Calu3 (cell line): ENCODE results near the gene COL8A1. TPM values are rescaled to one million over a fixed set of nuclear protein-coding genes. Genes with fewer than 3 reads are reported as not detected.

Source experiments
- BruUV-seq: library from RNA; stranded (reverse); fragments of 400-500 nt; replicated peaks from 2 replicates; lab custom pipeline; 2021; lab: Mats Ljungman, UMichigan
- CTCF ChIA-PET: fragments of 300-600 bp; sonication (Branson Sonifier 250); formaldehyde crosslinking; loops from one replicate; lab custom pipeline; 2022; ENCODE audit warnings: antibody characterized with exemption; lab: Charles Lee
- DNase-seq: peaks from one replicate; pipeline ENCODE4 v3.0.0; 2022
- H3K27ac Mint-ChIP-seq: one replicate; pipeline ENCODE4 v1.8.0; 2022; ENCODE audit warnings: mixed read lengths; ENCODE audit not compliant: unreplicated experiment
- H3K27me3 Mint-ChIP-seq: one replicate; pipeline ENCODE4 v1.8.0; 2022; ENCODE audit warnings: mixed read lengths; ENCODE audit not compliant: unreplicated experiment
- H3K36me3 Mint-ChIP-seq: one replicate; pipeline ENCODE4 v1.8.0; 2022; ENCODE audit warnings: mild to moderate bottlenecking, moderate library complexity, mixed read lengths; ENCODE audit not compliant: insufficient read depth, unreplicated experiment
- H3K4me1 Mint-ChIP-seq: one replicate; pipeline ENCODE4 v1.8.0; 2022; ENCODE audit warnings: mild to moderate bottlenecking, low read depth, mixed read lengths; ENCODE audit not compliant: unreplicated experiment
- H3K4me3 Mint-ChIP-seq: one replicate; pipeline ENCODE4 v1.8.0; 2022; ENCODE audit warnings: mild to moderate bottlenecking, low read depth, moderate library complexity, mixed read lengths; ENCODE audit not compliant: unreplicated experiment
- H3K9me3 Mint-ChIP-seq: one replicate; pipeline ENCODE4 v1.8.0; 2022; ENCODE audit warnings: low read depth, mixed read lengths; ENCODE audit not compliant: unreplicated experiment
- intact Hi-C: fragments of 100-400 bp; cut with micrococcal nuclease; formaldehyde crosslinking; loops from one replicate; pipeline ENCODE4 v1.10.0; 2022; ENCODE audit not compliant: unreplicated experiment
- total RNA-seq: library from RNA; stranded (reverse); gene quantifications from 2 replicates; pipeline ENCODE4 v1.2.3, GENCODE V29; 2022
- TF ChIP-seq, protein P1 (sequence below): fragments of 200-600 bp; IDR thresholded peaks from one replicate; pipeline ENCODE4 v1.8.0; 2022; ENCODE audit warnings: antibody characterized with exemption; ENCODE audit not compliant: unreplicated experiment

COL8A1 gene
- total RNA-seq, 1 experiment from 2014 or later, result 0.71 TPM

DNA sequence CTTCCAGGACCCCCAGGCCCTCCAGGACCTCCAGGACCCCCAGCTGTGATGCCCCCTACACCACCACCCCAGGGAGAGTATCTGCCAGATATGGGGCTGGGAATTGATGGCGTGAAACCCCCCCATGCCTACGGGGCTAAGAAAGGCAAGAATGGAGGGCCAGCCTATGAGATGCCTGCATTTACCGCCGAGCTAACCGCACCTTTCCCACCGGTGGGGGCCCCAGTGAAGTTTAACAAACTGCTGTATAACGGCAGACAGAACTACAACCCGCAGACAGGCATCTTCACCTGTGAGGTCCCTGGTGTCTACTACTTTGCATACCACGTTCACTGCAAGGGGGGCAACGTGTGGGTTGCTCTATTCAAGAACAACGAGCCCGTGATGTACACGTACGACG is 157.2 kb downstream of the COL8A1 start:
- Mint-ChIP-seq H3K27me3 (no peaks in the 10 kb centered on the region), H3K9me3 (no peaks in the 10 kb centered on the region), H3K36me3 (no peaks in the 10 kb centered on the region), H3K4me1 (no peaks in the 10 kb centered on the region), H3K27ac (no peak overlapping the region), H3K4me3 (no peak overlapping the region)
- CTCF ChIA-PET, result no interaction called here
- intact Hi-C loops, result no loop called here
- BruUV-seq, result no TSS peak
- TF ChIP-seq, protein P1, sequence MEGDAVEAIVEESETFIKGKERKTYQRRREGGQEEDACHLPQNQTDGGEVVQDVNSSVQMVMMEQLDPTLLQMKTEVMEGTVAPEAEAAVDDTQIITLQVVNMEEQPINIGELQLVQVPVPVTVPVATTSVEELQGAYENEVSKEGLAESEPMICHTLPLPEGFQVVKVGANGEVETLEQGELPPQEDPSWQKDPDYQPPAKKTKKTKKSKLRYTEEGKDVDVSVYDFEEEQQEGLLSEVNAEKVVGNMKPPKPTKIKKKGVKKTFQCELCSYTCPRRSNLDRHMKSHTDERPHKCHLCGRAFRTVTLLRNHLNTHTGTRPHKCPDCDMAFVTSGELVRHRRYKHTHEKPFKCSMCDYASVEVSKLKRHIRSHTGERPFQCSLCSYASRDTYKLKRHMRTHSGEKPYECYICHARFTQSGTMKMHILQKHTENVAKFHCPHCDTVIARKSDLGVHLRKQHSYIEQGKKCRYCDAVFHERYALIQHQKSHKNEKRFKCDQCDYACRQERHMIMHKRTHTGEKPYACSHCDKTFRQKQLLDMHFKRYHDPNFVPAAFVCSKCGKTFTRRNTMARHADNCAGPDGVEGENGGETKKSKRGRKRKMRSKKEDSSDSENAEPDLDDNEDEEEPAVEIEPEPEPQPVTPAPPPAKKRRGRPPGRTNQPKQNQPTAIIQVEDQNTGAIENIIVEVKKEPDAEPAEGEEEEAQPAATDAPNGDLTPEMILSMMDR, result no peak
- no peak for DNase-seq

DNA sequence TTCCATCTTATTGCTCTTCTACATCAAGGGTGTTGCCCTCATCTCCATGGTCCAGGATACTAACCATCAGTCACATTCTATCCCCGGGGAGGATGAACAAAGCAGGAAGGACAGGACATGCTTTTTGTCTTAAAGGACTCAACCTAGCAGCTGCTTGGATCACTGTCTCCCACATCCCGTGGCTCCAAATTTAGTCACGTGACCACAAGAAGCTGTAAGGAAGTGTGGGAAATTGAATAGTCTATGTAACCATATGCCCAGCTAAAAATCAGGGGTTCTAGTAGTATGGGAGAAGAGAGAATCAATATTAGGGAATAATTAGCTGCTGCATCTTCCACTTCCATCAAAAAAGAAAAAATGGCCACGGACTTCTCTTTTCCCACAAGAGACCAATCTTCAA is 161.0 kb downstream of the COL8A1 start:
- no peaks in the 10 kb centered on the region for H3K27me3 Mint-ChIP-seq
- no peak for DNase-seq
- peaks cover 3% of the 10 kb centered on the region for H3K9me3 Mint-ChIP-seq
- H3K27ac Mint-ChIP-seq, result no peak overlapping the region
- no peak overlapping the region for H3K4me3 Mint-ChIP-seq
- TF ChIP-seq, protein P1, result no peak
- H3K4me1 Mint-ChIP-seq, result no peaks in the 10 kb centered on the region
- intact Hi-C loops, result no loop called here
- H3K36me3 Mint-ChIP-seq, result no peaks in the 10 kb centered on the region
- CTCF ChIA-PET, result no interaction called here
- no TSS peak for BruUV-seq

DNA sequence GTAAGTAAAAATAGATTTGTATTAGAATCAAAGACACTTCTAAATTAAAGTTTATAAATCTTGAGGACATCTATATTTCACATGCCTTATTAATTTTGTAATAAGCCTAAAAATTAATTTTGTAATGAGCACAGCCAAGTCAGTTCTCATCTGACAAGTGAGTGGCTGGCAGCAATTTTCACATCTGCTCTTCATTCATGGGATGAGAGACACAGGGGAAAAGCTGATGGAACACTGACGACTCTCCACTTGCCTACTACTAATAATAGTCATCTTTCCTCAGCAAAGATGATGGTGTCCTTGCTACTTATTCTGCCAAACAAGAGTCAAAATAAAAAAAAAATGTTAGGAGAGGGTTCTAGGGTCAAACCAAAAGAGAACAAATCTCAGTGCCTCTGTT is 164.9 kb downstream of the COL8A1 start:
- TF ChIP-seq, protein P1, result no peak
- H3K27me3 Mint-ChIP-seq, result no peaks in the 10 kb centered on the region
- H3K9me3 Mint-ChIP-seq, result peaks cover 13% of the 10 kb centered on the region
- BruUV-seq, result no TSS peak
- DNase-seq, result no peak
- H3K4me1 Mint-ChIP-seq, result no peaks in the 10 kb centered on the region
- intact Hi-C loops, result no loop called here
- H3K27ac Mint-ChIP-seq, result no peak overlapping the region
- CTCF ChIA-PET, result no interaction called here
- no peaks in the 10 kb centered on the region for H3K36me3 Mint-ChIP-seq
- no peak overlapping the region for H3K4me3 Mint-ChIP-seq

DNA sequence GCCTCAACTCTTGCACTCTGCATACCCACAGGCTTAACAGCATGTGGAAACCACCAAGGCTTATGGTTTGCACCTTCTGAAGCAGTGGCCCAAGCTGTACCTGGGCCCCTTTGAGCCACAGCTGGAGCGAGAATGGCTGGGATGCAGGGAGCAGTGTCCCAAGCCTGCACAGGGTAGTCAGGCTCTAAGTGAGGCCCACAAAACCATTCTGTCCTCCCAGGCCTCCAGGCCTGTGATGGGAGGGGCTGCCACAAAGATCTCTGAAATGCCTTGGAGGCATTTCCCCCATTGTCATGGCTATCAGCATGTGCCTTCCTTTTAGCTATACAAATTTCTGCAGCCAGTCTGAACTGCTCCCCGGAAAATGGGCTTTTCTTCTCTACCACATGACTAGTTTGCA is 166.8 kb downstream of the COL8A1 start:
- Mint-ChIP-seq H3K9me3 (peaks cover 13% of the 10 kb centered on the region), H3K36me3 (no peaks in the 10 kb centered on the region), H3K4me1 (no peaks in the 10 kb centered on the region), H3K4me3 (no peak overlapping the region), H3K27me3 (no peaks in the 10 kb centered on the region), H3K27ac (no peak overlapping the region)
- intact Hi-C loops, result no loop called here
- CTCF ChIA-PET, result no interaction called here
- BruUV-seq, result no TSS peak
- TF ChIP-seq, protein P1, result no peak
- no peak for DNase-seq
